GM19025 (cell line): ENCODE measurements around the gene ADGRB3.
A peak's percentile ranks its signal among the peaks of the same experiment; 100 is the strongest.

Experiments used
- ATAC-seq: cut with Tn5 transposase; IDR thresholded peaks from one replicate; pipeline ENCODE4 v1.9.1; 2021; ENCODE audit warnings: mild to moderate bottlenecking, low read depth, moderate library complexity; ENCODE audit not compliant: unreplicated experiment

The ADGRB3 gene

DNA sequence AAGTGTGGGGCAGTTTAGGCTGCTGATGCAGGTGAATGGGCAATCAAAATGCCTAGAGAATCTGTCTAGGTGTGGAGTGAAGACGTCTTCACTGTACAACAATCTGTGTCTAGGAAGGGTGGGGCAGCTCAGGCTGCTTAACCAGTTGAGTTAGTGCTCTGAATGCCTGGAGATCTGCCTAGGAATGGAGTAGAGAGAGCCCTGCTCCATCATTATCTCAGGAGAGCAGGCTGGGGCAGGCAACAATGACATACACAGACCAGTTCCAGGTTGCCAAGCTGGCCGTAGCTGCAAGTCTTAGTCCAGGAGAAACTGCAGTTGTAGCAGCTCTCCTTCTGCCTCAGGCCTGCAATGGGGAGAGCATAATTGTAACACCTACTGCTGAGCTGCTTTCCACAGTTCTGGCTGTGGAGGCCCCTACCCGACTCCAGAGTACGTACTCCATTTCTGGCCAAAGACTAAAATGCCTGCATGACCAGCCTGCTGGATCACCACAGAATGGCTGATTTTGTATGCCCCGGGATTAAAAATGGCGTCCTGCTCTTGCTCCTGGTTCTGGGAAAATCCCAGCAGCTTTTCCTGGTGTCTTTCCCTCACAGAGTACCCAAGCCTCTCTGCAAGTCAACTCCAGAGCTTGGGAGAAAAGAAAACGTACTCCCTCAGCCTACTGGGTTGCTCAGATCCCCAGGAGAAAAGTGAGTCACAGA, 545.4 kb downstream of the ADGRB3 start:
- no peak for ATAC-seq

DNA sequence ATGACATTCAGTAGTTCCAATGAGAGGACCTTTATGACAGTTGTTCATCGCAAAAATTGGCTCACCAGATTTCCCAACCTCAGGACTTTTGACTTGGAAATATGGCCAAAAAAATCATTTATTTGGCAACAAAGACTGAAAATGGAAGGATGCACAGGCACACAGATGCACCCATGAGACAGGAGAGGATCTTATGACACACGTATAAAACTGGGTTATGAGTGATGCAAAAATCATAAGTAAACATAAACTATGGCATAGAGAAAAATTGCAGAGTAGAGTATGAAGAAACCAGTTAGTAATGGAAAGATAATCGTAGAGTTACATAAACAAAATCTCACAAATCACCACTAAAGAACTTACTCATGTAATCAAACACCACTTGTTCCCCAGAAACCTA, 546.9 kb downstream of the ADGRB3 start:
- no peak for ATAC-seq

DNA sequence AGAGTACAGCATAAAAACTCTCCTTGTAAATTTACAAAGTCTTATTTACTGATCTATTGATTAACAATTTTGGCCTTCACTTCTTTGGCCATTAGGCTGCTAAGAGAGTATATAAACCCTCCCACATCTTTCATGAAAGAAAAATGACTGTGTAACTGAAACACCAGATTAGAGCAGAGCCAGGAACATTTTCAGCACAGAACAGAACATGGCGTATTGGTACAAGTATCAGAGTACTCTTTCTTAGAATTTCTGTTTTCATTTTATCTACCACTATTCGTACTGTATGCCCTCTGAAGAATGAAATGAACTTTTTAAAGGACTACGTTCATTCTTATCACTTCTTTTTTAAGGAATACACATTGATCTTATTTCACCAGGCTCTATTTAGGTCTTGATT, 550.2 kb downstream of the ADGRB3 start:
- ATAC-seq, result no peak

DNA sequence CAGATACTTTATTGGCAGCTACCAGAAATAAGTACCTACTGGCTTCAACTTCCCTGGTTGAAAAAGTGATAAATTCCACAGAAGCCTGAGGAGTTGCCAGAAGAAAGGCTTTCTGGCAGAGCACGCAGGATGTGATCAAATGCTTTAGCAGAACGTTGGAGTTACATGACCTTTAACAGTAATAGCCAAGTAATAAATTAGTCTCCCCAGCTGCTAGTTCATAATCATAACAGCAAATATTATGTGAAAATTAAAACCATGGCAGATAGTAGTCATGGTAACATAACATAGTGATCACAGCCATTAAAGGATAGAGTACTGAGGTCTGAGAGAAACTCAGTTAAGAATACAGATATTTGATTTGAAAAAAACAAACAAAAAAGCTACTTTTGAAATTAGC, 567.7 kb downstream of the ADGRB3 start:
- no peak for ATAC-seq

DNA sequence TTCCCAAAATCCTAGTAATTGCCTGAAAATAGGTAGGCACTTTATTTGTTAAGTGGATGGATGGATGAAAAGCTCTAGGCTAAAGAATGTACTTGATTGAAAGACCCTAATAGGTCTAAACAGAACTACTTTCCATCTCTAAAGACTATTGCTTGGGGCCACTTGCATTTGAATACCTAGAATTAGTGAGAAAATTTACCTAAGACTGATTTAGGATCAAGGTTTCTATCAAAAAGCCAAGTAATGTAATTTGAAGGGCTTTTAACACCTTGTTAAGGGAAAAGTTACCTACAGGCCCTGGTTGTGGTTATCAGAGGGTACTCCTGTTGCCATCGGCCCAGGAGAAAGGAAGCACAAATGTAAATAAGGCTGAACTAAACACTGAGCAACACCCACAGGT, 581.0 kb downstream of the ADGRB3 start:
- ATAC-seq, result no peak

DNA sequence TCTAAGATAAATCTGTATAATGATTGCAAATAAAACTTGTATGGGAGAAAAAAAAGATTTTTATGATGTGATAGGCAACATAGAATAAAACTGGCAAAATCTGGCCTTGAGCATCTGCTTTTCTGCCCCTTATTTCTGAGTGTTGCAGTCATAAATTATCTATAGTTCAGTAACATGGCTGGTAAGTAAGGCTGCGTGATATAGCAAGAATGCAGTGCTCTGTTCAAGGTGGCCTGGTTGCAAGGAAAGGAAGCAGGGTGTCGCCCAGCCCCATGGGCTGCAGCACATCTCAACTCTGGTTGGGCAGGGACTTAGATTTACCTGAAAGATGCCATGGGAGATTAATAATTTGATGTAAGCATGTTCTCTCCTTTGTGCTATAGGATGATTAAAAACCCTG, 582.3 kb downstream of the ADGRB3 start:
- no peak for ATAC-seq

DNA sequence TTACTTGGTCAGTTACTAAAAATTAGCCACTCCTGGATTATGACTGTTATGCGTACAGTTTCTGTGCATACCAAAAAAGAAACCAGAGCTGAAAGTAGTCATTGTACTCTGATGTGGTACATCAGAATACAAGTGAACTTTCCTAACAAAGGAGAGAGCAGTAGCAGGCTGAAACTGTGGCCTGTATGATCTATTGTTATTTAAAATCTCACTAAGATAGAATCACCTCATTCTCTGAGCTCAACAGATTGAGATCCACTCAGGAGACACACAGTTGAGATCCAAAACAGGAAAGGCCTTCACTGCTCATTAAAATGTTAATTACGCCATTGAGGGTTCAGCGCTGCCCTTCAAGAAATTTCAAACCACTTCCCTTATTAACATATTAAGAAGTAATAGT, 585.3 kb downstream of the ADGRB3 start:
- no peak for ATAC-seq

DNA sequence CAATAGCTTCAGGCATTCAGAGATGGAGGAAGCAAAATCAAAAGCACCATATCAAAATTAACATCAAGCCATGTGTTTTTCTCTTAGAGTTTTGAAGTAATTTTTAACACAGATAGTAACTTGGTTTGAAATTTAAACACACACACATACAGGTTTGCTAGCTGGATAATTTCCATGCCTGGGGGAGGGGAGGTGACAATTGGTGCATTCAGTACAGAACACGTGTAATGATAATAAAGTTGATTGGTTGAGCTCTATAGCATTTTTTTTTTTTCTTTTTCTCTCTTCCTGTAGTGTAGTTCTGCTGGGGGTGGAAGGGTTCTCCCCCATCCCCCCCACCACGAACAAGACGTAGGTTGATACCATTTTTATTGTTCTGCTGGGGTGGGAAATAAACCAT, 596.9 kb downstream of the ADGRB3 start:
- no peak for ATAC-seq

DNA sequence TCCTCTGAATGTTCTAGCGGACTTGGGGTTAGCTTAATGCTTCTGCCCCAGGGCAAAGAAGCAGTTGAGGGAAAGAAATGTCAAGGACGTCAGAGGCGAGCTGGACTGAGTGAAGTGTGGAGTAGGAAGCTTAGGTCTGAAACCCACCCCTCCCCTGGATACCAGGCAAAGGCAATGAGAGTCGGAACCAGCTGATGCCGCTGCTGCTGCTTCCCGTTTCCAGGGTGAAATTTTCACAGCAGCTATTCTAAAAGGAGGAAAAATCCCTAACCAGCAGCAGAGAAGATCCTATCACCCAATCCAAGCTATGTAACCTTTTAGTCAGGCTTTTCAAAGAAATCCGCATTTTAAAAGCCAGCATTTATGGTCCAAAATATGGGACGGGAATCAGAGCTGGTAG, 597.4 kb downstream of the ADGRB3 start:
- no peak for ATAC-seq

DNA sequence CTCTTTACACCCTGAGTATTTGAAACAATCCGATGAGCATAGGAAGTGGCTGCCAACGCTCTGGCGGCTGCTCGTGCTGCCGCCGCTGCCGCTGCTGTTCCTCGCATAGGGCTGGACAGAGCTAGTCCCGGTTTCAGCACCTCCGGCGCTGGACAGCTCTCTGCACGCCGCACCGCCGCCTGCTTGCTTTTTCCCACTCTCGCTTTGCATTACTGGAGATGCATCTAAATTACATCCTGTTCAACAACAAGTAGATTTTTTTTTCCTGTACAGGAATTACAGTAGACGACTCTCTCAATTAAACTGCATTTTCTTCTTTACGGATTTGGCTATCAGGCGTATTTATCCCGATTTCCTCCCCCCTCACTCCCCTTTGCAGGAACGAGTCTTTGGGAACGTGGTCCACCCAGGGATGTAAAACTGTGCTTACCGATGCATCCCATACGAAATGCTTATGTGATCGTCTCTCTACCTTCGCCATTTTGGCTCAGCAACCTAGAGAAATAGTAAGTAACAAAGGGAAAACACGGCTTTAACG, 597.9 kb downstream of the ADGRB3 start:
- peak; percentile 99 for ATAC-seq

DNA sequence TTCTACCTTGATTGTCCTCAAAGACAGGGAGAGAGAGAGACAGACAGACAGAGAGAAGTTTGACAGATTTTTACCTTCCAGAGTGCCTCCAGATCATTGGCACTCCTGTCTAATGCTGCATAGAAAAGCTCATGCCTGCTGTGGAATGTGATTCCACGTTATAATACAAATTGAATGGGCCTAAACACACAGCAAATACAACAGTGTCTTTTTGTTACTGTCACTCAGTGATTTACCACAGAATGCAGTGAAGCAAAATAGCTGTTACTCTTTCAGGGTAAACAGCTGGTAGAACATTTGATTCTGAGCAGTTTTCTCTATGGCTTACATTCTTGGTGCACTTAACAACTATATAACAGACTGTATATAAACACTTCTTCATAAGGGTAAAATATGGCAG, 603.0 kb downstream of the ADGRB3 start:
- ATAC-seq, result no peak

DNA sequence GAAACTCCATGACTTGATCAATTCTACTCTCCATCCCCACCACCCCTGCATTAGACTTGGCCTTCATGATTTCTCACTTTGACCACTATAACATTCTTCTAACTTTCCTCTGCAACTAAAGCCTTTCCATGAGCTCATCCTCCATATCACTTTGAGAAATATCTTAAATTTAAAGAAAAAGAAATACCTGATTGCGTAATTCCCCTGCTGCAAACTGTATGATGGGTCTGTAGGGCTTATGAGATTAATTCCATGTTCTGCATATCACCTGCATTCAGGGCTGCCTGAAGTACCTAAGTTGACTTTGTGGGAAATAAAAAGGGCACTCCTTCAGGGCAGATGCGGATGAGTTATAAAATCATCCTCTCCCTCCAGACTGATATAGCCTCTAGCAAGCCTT, 611.9 kb downstream of the ADGRB3 start:
- ATAC-seq, result no peak

DNA sequence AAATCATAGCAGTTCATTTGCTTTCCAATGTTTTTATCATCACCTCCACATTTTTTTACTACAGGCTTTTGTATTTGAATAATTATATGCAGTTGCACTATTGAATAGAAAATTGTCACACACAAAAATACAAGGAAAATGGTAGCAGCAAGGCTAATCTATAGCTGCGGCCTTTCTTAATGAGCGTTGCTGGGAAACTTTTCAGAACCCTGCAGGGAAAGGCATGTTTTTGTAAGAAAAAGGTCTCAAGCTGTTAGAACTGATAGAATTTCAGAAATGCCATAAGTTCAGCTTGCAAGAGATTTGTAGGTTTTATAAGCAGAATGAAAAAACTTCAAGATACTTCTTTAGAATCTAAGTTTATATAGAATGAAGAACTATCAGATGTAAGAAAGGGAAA, 625.9 kb downstream of the ADGRB3 start:
- no peak for ATAC-seq

DNA sequence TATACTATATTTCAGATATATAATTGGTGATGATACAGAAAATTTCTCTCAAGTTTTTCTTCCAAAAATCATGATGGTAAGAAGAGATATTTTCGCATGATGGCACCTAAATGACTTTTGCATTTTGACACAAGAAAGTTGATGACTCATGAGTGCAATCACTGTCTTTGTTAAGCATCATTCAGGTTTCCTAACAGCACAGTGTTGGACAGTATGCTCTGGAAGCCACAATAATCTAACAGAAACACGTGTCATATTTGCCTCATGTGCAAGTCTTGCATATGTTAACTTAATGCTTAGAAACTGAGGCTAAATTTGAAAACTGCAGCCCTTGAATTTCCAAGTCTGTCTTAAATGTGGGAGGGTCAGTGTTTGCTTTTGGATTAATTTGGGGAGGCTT, 628.2 kb downstream of the ADGRB3 start:
- ATAC-seq, result no peak

DNA sequence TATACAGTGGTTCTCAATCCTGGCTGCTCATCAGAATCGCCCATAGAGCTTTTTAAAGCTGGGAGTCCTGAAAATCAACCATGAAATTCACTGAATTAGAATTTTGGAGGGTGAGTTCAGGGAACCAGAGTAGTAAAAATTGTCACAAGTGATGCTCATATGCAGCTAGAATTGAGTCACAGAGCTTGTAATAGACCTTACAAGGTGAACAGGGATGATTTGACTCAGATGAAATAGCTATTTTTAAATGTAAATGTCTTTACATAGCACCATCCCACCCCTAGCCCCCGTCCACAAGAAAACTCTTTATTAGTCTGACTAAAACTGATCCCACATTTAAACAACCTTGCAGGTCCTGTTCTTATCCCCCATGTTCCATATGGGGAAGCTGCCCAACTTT, 630.0 kb downstream of the ADGRB3 start:
- ATAC-seq, result no peak

DNA sequence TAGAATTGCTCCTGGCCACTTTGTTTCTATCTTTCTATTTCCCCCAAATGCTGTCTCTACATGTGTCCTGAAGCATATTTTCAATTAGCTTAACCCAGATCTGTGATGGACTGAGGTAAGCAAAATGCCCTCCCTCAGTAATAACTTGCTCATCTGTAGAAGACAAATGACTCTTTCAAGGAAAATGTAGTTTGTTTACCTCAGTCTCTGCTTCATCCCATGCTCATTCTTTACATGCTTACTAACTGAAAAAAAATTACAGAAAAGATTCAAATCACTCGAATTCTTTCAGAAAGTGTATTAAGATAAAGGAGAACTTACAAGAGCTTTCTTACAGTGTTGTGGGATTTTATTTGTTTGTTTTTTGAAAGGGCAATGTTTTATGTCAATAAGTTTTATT, 630.6 kb downstream of the ADGRB3 start:
- no peak for ATAC-seq

DNA sequence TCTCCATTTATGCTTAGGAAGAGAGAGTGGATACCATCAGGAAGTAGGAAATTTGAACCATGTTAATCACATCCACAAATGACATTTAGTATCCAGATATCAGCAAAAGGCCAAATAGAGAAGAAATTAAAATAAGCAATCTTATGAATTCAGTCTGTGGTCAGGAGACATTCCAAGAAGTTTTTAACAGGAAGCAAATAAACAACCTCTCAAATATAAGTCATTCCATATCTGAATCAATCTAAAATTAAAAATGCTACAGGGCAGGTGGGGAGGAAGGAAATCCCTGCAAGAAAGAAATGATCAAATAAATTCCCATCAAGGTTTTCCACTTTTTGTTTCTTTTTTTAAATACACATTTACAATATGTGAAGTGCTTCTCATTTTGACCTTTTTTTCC, 641.1 kb downstream of the ADGRB3 start:
- ATAC-seq, result no peak

DNA sequence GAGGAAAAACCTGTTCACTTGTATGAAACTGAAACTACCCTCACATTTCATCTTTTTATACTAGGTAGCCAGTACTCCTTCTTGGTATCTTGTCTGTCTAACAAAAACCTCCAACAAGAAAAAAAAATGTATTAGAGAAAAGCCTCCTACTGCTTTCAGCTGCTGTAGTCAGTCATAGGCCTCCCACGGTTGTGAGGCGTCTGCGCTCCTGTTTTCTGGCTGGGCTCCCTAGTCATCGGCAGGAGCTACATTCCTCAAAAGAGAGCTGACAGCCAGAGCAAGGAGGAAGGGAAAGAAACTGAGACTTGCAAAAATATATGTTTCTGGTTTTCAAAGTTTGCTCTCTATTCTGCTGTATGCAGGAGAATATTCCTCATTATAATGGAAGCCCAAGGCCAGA, 644.7 kb downstream of the ADGRB3 start:
- no peak for ATAC-seq

DNA sequence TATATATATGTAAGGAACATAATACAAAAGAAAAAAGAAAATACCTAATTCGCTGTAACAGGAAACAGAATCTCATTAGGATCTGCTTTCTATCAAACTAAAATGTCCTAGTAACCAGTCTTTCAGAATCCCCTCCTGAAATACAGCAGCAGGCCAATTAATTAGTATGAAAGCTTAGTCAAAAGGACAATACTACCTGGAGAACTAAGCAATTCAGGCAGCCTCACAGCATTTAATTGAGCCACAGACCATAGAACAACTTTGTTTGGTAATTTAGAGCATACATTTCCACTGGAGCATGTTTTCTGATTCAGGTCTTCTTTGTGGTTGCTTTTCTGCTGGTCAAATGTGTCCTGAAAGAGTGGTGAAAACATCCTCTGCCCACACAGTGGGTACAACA, 645.8 kb downstream of the ADGRB3 start:
- ATAC-seq, result no peak

DNA sequence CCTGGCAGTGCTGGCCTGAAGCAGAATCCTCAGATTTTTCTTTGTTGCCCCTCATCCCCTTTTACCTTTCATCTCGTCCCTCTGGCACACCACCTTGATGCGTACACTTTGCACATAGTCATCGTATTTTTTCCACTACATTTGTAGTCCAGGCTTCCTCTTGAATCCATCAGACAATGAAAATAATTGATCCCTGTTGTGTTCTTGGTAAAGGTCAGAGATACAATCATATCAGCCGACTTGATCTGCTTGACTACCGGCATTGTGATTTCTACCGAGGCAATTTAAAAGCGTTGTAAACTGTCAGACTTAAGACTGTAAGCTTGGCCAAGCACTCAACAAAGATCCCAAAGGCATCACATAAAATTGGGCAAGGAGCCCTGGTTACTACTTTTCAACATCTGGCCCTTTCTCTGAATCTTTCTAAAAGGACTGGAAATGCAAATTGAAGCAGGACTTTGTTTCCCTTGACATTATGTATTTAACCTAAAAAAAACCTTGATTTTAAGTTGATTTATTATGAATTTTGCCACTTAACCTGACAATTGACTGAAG, 649.2 kb downstream of the ADGRB3 start:
- ATAC-seq, result no peak

DNA sequence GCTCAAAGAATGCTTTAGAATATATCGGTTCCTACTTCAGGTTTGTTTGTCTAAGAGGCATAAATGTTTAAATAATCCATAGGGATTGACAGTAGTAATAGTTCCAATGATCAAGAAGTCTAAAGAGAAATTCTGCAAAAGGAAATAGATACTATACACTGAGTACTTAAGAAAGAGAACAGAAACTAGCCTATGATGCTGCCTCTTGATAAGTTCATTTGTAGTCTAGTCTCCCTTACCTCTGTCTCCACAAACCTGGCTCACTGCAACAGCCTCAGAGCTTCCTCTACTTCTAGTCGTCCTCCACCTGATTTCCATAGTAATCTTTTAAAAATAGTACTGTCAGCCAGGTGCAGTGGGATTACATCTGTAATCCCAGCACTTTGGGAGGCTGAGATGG, 650.0 kb downstream of the ADGRB3 start:
- no peak for ATAC-seq

DNA sequence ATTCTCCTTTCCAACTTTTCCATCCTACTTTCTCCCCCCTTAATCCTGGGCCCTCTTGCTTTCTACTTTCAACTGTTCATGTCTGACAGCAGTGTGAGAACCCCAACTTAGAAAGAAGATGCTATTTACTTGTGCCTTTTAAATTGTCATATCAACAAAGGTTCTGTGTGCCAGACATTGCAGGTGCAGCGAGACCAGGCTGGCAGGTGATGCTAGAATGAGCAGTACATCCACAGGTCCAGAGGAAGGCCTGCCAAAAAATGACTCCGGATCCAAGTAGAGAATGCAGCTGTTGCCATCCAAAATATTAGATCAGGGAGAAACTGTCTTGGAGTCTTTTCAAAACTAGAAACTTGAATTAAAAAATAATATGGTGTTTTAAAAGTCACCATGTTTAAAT, 651.2 kb downstream of the ADGRB3 start:
- no peak for ATAC-seq
